H1 (cell line): ENCODE data around the gene CRK. TPM values are rescaled to one million over a fixed set of nuclear protein-coding genes. Genes with fewer than 3 reads are reported as not detected.

Source experiments
- CHD7 ChIP-seq: fragments of 300-600 bp; sonication (generic); IDR thresholded peaks from 2 replicates; pipeline ENCODE4 v1.7.1; 2012; ENCODE audit warnings: low read length, moderate library complexity, mild to moderate bottlenecking, inconsistent platforms; ENCODE audit not compliant: insufficient replicate concordance
- GABPA ChIP-seq: IDR thresholded peaks from 2 replicates; pipeline ENCODE4 v1.6.1; 2011; ENCODE audit warnings: mild to moderate bottlenecking, low read length, moderate library complexity, borderline replicate concordance; ENCODE audit not compliant: insufficient read depth
- HDAC6 ChIP-seq: IDR thresholded peaks from one replicate; pipeline ENCODE4 v1.7.1; 2012; ENCODE audit warnings: low read depth, mild to moderate bottlenecking, inconsistent platforms, low read length, moderate library complexity
- NRF1 ChIP-seq: IDR thresholded peaks from 2 replicates; pipeline ENCODE4 v1.6.1; 2011; ENCODE audit warnings: mild to moderate bottlenecking, low read depth, low read length, improper control_type of control experiment
- SIN3A ChIP-seq, 2 experiments: IDR thresholded peaks in 1 of 2; conservative IDR thresholded peaks in 1 of 2; 2 replicates each; pipeline ENCODE4 v1.6.1; 2011 to 2012; ENCODE audit warnings: low read length in 2 of 2, improper control_type of control experiment in 1 of 2, low read depth in 1 of 2, mild to moderate bottlenecking in 1 of 2
- polyA plus RNA-seq, 7 experiments: library from polyadenylated mRNA; depleted of rRNA in 3 of 7; stranded (reverse) in 5 of 7; unstranded in 2 of 7; fragments of >200 nt in 5 of 7; fragments of 200-250 nt in 2 of 7; gene quantifications; 1 replicate in 5 of 7; 2 replicates in 1 of 7; 4 replicates in 1 of 7; pipeline versions ENCODE4 v1.2.1 to v1.2.3, GENCODE V29; 2011 to 2013; ENCODE audit warnings: missing spikeins in 2 of 7, mixed read lengths in 2 of 7
- total RNA-seq: library from RNA; stranded (reverse); fragmentation: NEBNext Ultra II Directional; extraction: Animal tissue kit (Norgen Biotek cat#: 25700); gene quantifications from 2 replicates; pipeline ENCODE4 v1.2.1, GENCODE V29; 2021

CRK gene
- total and polyA plus RNA-seq, 2 of the 8 experiments (the other 6 are each of a cell fraction or from before 2014, with no cell fraction given): 32.8 to 57.1 TPM

GRCh38 chr17:1398028-1398427 lies 58.0 kb downstream of the CRK start (continued):
- TF ChIP-seq CHD7 (no peak), NRF1 (no peak), SIN3A (conservative IDR thresholded peaks at IDR 0.05 in 1 of 2, IDR thresholded peaks at IDR 0.05 in 1 of 2; ENCODE audit: low read depth in 1 of 2, low read length in 2 of 2) (no peak), HDAC6 (no peak), GABPA (no peak)
